Activated T-cell treated with anti-CD3 and anti-CD28 coated beads for 1 hour (primary cell): ENCODE data around the gene C1orf210.

Experiments used
- DNase-seq: peaks from one replicate; pipeline ENCODE4 v3.0.0-alpha.2; 2020; ENCODE audit warnings: low read depth

C1orf210 gene

GRCh38 chr1:43247256-43247921 lies 38.0 kb downstream of the C1orf210 start:
- no peak for DNase-seq

- no peak for DNase-seq
These were observed 38.7 kb downstream of the C1orf210 start for GRCh38 chr1:43246466-43247213.

- no peak for DNase-seq
These were observed 42.1 kb downstream of the C1orf210 start for GRCh38 chr1:43243299-43243698.

- no peak for DNase-seq
These were observed 44.0 kb downstream of the C1orf210 start for GRCh38 chr1:43241413-43241836.

DNA sequence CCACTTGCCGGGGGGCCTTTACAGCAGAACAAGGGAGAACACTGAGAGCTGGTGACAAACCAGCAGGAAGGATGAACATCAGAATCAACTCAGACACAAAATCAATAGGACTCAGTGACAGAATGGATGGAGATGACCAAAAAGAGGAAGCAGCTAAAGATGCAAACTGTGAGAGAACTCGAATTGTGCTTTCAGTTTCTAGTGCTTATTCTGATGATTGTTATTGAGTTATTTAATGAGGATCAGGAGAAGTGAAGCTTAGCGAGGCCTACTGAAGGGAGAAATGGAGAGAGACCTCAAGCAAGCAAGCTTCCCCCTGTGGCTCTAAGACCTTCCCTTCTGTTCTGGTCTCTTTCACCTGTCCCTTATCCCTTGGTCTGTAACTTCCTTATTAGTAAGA lies 45.9 kb downstream of the C1orf210 start:
- DNase-seq = no peak

DNA sequence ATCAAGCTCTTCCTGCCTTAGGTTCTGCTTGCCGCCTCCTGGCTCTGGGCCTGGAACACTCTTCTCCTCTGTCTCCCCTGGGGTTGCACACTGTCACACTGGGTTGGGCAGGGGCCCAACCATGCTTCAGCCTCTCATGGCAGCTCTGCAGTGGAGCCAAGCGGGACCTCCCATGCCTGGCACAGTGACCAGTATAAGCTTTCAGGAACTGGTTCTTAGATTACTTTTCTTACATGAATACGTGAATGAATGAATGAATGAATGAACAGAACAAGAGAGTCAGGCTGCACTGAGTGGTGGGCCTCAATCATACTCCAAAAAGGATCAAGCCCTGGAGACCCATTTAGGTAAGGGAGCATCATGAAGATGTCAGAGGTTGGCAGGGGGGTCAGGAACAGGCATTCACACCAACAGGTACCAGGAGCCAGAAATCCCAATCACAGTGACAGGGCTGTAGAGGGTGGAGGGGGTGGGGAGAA lies 46.4 kb downstream of the C1orf210 start:
- DNase-seq = no peak

DNA sequence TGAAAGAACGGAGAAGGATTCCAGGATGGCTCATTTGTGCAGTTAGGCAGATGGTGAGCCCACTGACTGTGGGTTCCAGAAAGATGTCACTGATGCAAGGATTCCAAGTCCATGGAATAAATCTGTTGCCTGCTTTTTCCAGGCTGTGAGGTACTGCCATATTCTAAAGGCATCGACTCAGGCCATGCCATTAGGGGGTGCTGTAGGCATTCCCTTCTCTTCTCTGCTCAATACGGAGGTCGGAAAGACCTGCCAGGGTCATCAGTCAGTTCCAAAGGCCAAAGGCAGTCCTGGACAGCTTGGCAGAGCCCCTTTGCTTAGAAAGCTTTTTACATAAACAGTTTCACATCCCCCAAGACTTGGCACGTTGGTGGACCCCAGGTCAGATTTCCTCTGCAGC lies 47.3 kb downstream of the C1orf210 start:
- no peak for DNase-seq

DNA sequence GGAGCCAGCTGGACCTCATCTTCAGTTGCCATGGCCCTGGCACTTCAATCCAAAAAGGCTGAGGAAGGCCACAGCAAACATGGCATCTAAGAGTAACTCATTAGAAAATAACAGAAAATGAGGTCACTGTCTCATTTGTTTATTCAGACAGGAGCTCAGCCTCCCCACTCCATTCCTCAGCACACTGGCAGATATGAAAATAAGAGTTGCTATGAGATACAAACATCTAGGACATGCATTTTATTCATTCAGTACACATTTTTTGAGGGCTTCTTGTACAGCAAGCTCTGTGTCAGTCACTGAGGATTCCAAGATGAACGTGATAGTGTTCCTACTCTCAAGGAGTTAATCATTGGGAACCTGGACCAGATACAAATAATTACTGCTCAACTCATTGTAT lies 48.3 kb downstream of the C1orf210 start:
- no peak for DNase-seq

GRCh38 chr1:43235451-43236121 lies 49.8 kb downstream of the C1orf210 start:
- no peak for DNase-seq

DNA sequence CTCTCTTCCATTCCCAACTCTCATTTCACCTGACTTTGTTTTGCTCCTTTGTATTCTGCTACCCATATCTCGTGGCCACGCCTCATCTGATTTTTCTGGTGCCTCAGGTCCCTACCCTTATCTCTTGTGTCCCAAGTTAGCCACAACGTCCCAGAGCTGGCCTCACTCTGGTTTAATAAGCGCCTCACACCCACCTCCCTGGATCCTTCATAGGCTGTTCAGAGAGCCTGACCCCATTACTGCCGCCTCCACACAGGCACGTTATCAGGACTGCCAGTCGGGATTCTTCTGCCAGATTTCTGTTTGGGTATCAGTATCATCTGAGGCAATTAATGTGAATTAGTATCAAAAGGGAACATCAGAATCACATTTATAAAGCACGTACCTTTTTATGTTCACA lies 50.3 kb downstream of the C1orf210 start:
- DNase-seq = no peak

DNA sequence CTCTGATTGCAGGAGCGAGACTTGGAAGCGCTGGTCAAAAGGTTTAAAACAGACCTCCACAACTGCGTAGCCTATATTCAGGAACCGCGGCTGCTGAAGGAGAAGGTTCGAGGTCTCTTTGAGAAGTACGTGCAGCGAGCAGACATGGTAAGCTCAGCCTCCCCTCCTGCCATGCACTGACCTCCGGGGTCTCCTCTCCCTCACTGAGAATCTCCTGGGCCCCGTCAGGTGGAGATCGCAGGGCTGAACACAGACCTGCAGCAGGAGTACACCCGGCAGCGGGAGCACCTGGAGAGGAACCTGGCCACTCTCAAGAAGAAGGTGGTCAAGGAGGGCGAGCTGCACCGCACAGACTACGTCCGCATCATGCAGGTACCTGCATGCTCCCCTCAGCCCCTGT lies 51.1 kb downstream of the C1orf210 start:
- no peak for DNase-seq

GRCh38 chr1:43233631-43234030 lies 51.8 kb downstream of the C1orf210 start:
- no peak for DNase-seq

- DNase-seq = no peak
These were observed 52.9 kb downstream of the C1orf210 start for GRCh38 chr1:43232482-43232881.

GRCh38 chr1:43232074-43232473 lies 53.3 kb downstream of the C1orf210 start:
- DNase-seq = no peak
